Measurements from ENCODE around the gene ACVR2A.

GRCh38 chr2:147916067-147916466 lies 71.2 kb downstream of the ACVR2A start:
- TF ChIP-seq SP1 (CRISPR knock-in tag; IDR thresholded peaks at IDR 0.05) (no peak), EP300 (IDR thresholded peaks at IDR 0.05; ENCODE audit: low read length) (no peak), BHLHE40 (IDR thresholded peaks at IDR 0.05; ENCODE audit: low read length) (no peak), FOXK1 (CRISPR knock-in tag; IDR thresholded peaks at IDR 0.05; ENCODE audit: borderline replicate concordance) (no peak), CREB1 (IDR thresholded peaks at IDR 0.05) (no peak), CREB1 (CRISPR knock-in tag; IDR thresholded peaks at IDR 0.05) (no peak), FOXK2 (conservative IDR thresholded peaks at IDR 0.05 in 1 of 2, IDR thresholded peaks at IDR 0.05 in 1 of 2; ENCODE audit: low read depth in 2 of 2) (no peak)
